Fibroblast of the aortic adventitia (primary cell): Measurements from ENCODE around the gene SCO2. TPM values are rescaled to one million over a fixed set of nuclear protein-coding genes. Genes with fewer than 3 reads are reported as not detected.
"Not testable (repeated sequence)": the region's sequence is repeated elsewhere in the genome, so short reads cannot be mapped to it uniquely, and the experiment has no call there.

ENCODE experiments used
- DNase-seq: peaks from one replicate; pipeline ENCODE4 v3.0.0-alpha.2; 2010; ENCODE audit warnings: low read depth
- H3K4me3 ChIP-seq: 2 replicates; pipeline ENCODE4 v1.5.1; 2011; ENCODE audit warnings: low read depth, mild to moderate bottlenecking, control low read depth, low read length, moderate library complexity
- CTCF ChIP-seq: IDR thresholded peaks from 2 replicates; pipeline ENCODE4 v1.5.1; 2011; ENCODE audit warnings: mild to moderate bottlenecking, low read length, control low read depth, inconsistent platforms; ENCODE audit not compliant: insufficient read depth
- total RNA-seq: library from RNA; depleted of rRNA; stranded (reverse); fragments of >200 nt; gene quantifications from 2 replicates; pipeline ENCODE4 v1.2.3, GENCODE V29; 2012; ENCODE audit warnings: low replicate concordance

Gene SCO2
- total RNA-seq, 1 donor = 3.4 TPM

GRCh38 chr22:50536226-50536625 lies 10.8 kb upstream of the SCO2 start:
- DNase-seq = no peak

GRCh38 chr22:50535113-50535512 lies 9.7 kb upstream of the SCO2 start:
- no peak for TF ChIP-seq CTCF
- DNase-seq = no peak
- no peak overlapping the region for H3K4me3 ChIP-seq

More at GRCh38 chr22:50536226-50536625, 10.8 kb upstream of the SCO2 start:
- no peak for TF ChIP-seq CTCF
- H3K4me3 ChIP-seq = no peak overlapping the region

- not testable (repeated sequence) for H3K4me3 ChIP-seq
- peak; percentile 53 for DNase-seq
Observed at GRCh38 chr22:50533856-50534711, 8.7 kb upstream of the SCO2 start.

- no peak for DNase-seq
- TF ChIP-seq CTCF = no peak
- H3K4me3 ChIP-seq = no peak overlapping the region
Observed at GRCh38 chr22:50532824-50533796, 7.7 kb upstream of the SCO2 start.

GRCh38 chr22:50531962-50532674 lies 6.7 kb upstream of the SCO2 start:
- no peak for TF ChIP-seq CTCF
- DNase-seq = peak; percentile 54
- peak overlapping the region; percentile 69 for H3K4me3 ChIP-seq

- peak overlapping the region; percentile 69 for H3K4me3 ChIP-seq
- TF ChIP-seq CTCF = no peak
- no peak for DNase-seq
Observed at GRCh38 chr22:50531546-50531961, 6.2 kb upstream of the SCO2 start.
